HG03342 (cell line): ENCODE results near the gene KIF26B.
"Not testable (repeated sequence)": the region's sequence is repeated elsewhere in the genome, so short reads cannot be mapped to it uniquely, and the experiment has no call there.

Experiments used
- ATAC-seq: cut with Tn5 transposase; IDR thresholded peaks from one replicate; pipeline ENCODE4 v1.9.1; 2021; ENCODE audit warnings: mild to moderate bottlenecking, moderate library complexity; ENCODE audit not compliant: unreplicated experiment

The KIF26B gene

DNA sequence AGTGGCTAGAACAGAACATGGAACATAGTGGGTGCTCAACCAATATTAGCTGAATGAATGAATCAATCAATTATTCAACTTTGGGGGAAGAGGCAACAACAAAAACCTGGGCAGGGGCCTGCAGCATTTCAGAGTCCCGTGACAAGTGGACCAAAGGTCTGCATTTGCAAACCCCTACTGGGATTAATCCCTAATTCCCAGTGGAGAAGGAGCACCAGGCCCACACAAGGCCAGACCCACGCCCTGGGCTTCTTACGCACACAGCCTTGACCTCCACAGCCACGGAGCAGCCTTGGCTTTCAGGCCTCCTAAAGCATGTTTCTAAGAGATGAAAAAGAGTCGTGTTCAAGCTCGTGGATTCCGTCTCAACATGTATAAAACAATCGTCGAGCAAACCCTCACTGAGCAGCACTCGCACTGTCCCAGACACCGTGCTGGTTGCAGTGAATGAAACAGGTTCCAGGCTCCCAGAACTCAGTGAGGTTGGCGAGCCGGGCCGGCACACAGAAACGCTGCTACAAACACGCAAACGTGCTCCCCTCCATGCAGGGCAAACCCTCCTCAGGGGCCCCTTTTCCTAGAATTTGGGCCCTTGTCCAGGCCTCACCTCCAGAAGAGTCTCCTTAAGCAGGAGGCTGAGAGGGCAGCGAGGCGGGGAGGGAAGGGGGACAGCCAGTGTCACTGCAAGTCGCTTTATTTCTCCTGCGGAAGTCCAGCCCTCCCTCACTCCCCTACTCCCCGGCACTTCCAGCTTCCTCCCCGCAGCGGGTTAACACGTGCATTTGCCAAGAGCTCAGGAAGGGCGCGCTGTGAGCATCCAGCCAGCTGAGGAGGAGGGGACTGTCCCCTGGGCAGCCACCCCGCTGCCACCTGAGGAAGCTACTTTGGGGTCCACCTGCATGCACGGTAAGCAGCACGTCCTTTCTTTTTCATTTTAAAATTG is 556.4 kb downstream of the KIF26B start:
- ATAC-seq = no peak

DNA sequence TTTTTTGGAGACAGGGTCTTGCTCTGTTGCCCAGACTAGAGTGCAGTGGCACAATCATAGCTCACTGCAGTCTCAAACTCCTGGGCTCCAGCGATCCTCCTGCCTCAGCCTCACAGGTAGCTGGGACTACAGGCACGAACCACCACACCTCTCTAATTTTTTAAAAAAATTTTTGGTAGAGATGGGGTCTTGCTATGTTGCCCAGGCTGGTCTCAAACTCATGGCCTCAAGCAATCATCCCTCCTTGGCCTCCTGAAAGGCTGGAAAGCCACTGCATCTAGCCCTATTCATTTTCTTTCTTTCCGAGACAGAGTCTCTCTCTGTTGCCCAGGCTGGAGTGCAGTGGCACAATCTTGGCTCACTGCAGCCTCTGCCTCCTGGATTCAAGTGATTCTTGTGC is 559.2 kb downstream of the KIF26B start:
- not testable (repeated sequence) for ATAC-seq

DNA sequence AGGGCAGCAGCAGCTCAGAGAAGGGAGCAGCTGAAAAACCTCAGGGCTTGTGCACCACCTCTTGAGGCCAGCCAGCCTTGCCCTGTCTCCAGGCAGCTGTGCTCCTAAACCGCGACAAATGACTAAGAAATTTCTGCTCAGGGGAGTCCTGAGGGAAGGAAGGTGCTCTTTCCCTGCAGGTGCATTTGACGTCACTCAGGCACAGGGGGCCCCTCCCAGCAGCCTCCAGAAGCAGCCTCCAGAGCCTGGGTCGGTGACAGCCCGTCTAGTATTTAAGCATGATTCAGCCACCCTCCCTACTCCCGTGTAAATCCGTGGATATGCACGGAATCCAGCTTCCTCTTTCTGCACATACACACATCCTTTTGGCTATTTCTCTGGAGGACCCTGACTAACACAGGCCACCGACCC is 560.5 kb downstream of the KIF26B start:
- ATAC-seq = no peak

DNA sequence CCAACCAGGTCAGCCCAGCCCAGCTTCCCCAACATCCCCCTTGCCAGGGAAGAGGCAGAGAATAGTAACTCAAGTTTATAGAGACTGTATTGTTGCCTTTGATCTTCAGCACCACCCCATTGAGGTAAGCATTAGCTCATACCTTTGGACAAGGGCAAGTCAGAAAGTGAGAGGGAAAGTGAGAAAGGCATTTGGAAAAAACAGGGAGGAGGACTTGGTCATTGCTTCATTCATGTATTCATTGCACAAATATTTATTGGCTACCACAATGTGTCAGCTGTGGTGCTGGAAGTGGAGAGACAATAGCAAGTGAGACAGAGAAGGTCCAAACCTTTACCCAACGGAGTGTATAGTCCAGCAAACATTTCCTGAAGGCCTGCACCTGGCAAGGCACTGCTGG is 561.2 kb downstream of the KIF26B start:
- ATAC-seq = no peak

GRCh38 chr1:245716561-245716960 is 561.8 kb downstream of the KIF26B start:
- no peak for ATAC-seq

- no peak for ATAC-seq
These were observed 562.8 kb downstream of the KIF26B start for GRCh38 chr1:245717611-245718010.

- ATAC-seq = no peak
These were observed 563.3 kb downstream of the KIF26B start for GRCh38 chr1:245718123-245718522.

GRCh38 chr1:245718951-245719350 is 564.2 kb downstream of the KIF26B start:
- no peak for ATAC-seq

GRCh38 chr1:245721488-245721887 is 566.7 kb downstream of the KIF26B start:
- no peak for ATAC-seq

- not testable (repeated sequence) for ATAC-seq
These were observed 573.2 kb downstream of the KIF26B start for GRCh38 chr1:245728035-245728434.

DNA sequence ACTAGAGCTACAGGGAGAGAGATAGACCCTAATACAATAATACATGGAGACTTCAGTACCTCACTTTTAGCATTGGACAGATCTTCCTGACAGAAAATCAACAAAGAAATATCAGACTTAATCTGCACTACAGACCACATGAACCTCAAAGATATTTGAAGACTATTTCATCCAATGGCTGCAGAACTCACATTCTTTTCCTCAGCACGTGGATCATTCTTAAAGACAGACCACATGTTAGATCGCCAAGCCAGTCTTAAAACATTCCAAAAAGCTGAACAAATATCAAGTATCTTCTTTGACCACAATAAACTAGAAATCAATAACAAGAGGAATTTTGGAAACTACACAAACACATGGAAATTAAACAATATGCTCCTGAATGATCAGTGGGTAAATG is 576.0 kb downstream of the KIF26B start:
- ATAC-seq = no peak

DNA sequence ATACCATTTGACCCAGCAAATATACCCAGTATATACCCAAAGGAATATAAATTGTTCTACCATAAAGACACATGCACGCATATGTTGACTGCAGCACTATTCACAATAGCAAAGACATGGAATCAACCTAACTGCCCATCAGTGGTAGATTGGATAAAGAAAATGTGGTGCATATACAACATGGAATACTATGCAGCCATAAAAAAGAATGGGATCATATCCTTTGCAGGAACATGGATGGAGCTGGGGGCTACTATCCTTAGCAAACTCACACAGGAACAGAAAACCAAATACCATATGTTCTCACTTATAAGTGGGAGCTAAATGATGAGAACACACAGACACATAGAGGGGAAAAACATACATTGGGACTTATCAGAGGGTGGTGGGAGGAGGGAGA is 585.6 kb downstream of the KIF26B start:
- ATAC-seq = not testable (repeated sequence)

DNA sequence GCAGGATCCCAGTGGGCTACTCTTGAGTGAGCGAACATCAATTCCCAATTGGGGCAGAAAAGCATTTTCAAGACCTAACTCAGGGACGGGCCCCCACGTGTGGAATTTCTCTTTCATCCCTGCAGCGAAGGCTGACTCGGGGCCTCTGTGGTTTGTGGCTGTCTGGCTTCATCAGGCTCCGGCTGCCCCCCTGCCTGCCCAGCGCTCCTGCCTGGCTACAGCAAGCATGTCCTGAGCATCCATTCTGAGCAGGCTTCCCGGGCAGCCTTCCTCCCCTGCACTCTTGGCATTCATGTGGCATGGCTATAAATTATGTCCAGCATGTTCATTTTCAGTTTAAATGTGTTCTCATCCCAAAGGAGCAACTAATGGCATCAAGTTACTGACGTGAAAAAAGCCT is 588.1 kb downstream of the KIF26B start:
- ATAC-seq = no peak

DNA sequence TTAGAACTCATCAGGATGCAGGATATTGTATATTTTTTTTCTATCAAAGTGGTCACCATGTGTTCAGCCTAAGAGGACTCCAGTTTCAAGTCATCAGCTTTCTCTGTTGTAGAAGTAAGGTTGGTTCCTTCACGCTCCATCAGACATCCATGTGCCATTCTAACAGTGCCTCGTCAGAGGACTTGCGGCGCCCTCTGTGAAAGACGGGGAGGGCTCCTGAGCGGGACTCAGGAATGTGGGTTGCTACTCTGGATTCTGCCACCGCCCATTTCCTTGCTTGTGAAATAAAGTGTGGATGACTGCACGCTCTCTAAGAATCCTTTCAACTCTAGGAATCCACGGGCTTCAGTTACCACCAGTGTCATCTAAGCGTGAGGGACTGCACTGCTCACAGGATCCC is 593.5 kb downstream of the KIF26B start:
- ATAC-seq = no peak

GRCh38 chr1:245748646-245749045 is 593.9 kb downstream of the KIF26B start:
- ATAC-seq = no peak

DNA sequence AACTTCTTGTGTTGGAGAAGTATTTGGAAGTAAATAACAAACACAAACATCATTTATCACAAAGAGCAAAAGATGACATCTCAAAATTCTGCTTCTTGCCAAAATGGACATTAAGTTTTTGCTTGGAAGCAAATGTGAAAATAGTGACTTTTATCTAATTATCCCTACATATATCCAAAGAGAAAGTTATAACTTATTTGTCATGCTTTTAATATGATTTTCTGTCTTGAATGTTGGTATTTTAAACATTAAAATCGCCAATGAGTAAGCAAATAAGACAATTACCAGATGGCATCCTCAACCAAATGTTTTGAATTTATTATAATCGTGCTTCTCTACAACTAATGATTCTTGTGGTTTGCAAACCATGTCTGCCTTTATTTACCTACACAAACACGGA is 594.3 kb downstream of the KIF26B start:
- no peak for ATAC-seq

- no peak for ATAC-seq
These were observed 595.5 kb downstream of the KIF26B start for GRCh38 chr1:245750261-245750660.

DNA sequence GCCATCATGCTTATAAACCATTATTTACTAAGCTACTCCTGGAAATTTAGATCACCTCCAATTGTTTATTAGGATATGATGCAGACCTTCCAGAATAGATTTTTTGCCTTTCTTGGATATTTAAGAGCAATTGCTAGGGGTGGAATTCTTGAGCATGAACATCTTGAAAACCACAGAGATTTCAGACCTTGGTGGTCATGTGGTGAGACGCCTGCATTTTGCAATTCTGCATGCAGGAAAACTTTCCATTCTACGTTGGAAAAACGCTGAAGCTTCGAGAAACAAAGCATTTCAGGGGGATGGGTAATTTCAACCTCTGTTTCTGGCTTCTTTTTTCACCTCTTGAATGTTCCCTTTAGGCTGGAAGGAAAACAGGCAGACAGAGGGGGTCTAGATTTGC is 596.3 kb downstream of the KIF26B start:
- ATAC-seq = no peak

DNA sequence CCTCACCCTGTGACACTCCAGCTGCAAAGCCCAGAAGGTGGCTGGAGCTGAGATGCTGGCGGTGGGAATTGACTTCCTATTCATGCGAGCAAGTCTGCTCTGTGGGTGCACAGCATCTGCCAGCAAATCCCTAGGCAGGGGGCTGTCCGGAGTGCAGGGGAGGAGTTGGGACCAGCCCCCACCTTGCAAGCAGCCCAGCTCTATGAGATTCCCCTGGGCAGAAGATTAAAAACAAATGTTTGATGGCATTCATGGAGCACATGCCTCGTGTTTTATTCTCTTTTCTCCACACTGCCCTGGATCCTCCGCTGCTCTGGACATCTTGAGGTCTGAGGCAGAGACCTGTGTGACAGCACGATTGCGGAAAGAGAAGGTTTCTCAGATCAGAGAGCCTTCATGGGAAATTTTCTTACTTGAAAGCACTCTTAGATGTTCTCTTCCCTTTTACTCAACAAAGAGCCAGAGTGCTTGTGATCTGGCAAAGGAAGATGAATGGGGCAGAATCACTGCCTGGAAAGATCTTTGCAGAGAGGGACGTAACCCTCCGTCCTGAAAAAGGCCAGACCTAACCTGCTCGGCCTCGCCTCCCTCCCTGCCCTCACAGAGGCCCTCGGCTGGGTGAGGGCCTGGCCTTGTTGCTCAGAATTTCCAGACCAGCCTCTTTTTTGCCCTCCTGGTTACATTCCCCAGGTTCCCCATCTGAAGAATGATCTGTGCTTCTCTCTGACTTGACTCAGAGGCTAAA is 597.1 kb downstream of the KIF26B start:
- ATAC-seq = no peak

DNA sequence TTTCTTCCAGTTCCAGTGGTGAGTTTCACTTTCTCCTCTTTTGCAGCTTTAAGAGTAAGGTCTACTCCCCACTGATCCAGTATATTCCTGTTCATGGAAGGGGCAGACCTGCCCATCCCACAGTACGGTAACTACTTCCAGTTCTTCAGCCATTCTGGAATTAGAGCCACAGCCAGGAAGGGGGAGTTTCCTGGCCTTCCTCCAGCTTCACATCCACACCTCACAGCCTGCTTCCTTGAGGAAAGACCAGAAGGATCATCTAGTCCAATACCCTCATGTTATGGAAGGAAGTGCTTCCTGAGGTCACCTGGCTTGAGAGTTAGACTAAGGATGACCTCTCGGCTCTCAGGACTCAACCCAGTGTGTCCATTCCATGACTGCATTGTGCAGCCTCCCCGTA is 597.8 kb downstream of the KIF26B start:
- no peak for ATAC-seq

DNA sequence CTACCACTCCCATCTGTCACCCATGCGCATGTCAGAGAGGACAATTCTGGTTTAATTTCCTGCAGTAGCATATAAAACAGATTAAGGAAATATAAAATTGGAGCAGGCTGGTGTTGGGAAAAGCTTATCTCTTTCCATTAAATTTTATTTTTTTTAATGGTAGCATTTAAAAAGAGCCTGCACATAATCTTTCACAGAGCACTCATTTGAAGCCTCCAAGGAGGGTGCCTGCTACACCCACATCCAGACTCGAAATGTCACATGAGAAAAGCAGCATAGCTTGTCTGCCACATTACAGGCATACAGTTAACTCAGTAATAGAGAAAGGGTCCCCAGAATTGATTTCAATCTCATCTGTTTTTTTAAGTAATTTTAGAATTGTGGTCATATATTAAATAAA is 599.0 kb downstream of the KIF26B start:
- ATAC-seq = no peak

DNA sequence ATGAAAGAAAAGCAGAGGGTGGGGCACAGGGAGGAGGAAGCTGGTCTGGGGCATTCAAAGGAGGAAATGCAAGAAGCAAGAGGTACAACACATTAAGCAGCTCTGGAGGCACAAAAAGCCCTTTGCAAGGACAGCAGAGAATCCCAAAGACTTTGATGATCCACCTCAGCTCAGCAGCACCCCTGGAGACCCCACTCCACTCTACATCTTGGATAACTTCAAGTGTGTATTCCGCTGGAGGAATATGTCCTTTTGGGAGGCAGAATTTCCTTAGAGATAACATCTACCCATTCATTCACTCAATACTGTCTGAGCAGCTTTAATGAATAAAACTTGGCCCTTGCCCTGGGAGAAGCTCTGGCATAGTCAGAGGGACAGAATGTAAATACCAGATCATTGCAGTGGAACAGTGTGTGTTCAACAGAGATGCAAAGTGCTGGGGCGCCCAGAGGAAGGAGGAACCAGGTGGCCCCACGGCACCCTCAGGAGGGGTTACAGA is 599.7 kb downstream of the KIF26B start:
- ATAC-seq = no peak
